K562 (cell line): ENCODE data around the gene SLC8A1. TPM values are rescaled to one million over a fixed set of nuclear protein-coding genes. Genes with fewer than 3 reads are reported as not detected.

Experiments used
- ATAC-seq: fragments of 200-7000 bp; cut with Tn5 transposase; 3 replicates; pipeline ENCODE4 v1.9.1; 2020; ENCODE audit warnings: moderate library complexity
- BruUV-seq: library from RNA; stranded (reverse); fragments of 400-500 nt; replicated peaks from 2 replicates; lab custom pipeline; 2021; lab: Mats Ljungman, UMichigan
- CTCF ChIA-PET: fragments of 300-600 bp; formaldehyde crosslinking; extraction: SDS; loops from one replicate; lab custom pipeline; 2021; ENCODE audit warnings: low intra/inter-chr PET ratio; lab: Yijun Ruan, JAX
- POLR2A ChIA-PET: fragments of 300-600, 350-650 bp; sonication (Branson Sonifier 250); formaldehyde crosslinking; extraction: SDS; loops from one replicate; lab custom pipeline; 2021; ENCODE audit warnings: antibody characterized with exemption, inconsistent platforms; lab: Yijun Ruan, JAX
- DNase-seq, 4 experiments: peaks; one replicate each; pipeline versions ENCODE4 v3.0.0 to v3.0.0-alpha.2; 2011 to 2018; ENCODE audit warnings: low spot score in 3 of 4, mixed read lengths in 3 of 4; ENCODE audit errors: extremely low read depth in 1 of 4
- FAIRE-seq: peaks from 2 replicates; lab custom pipeline; 2011; peaks lifted over from hg19 to GRCh38; lab: Jason Lieb, UNC
- H2AFZ ChIP-seq: 2 replicates; pipeline ENCODE4 v1.6.0; 2011; ENCODE audit warnings: low read depth, low read length, control low read depth, inconsistent platforms
- H3K27ac ChIP-seq: fragments of 200-600 bp; 3 replicates; pipeline ENCODE4 v1.8.0; 2011; ENCODE audit warnings: low read depth, mild to moderate bottlenecking, control low read depth, inconsistent platforms, low read length, moderate library complexity, mixed read lengths; ENCODE audit errors: extremely low read depth
- H3K27me3 ChIP-seq, 2 experiments: fragments of 300-600 bp in 1 of 2; 2 replicates in 1 of 2; 3 replicates in 1 of 2; pipeline versions ENCODE4 v1.6.0 to v1.8.0; 2011; ENCODE audit warnings: inconsistent platforms in 2 of 2, low read length in 2 of 2, mild to moderate bottlenecking in 1 of 2, mixed read lengths in 1 of 2, moderate library complexity in 1 of 2; ENCODE audit not compliant: control insufficient read depth in 2 of 2, insufficient read depth in 2 of 2
- H3K36me3 ChIP-seq: fragments of 300-600 bp; 3 replicates; pipeline ENCODE4 v1.8.0; 2011; ENCODE audit warnings: mild to moderate bottlenecking, low read length, inconsistent platforms; ENCODE audit not compliant: control insufficient read depth, insufficient read depth
- H3K4me1 ChIP-seq, 2 experiments: fragments of 200-600 bp in 1 of 2; replicated peaks in 1 of 2; 2 replicates in 1 of 2; 3 replicates in 1 of 2; pipeline versions ENCODE4 v1.5.1 to v1.8.0; 2011; ENCODE audit warnings: inconsistent platforms in 2 of 2, low read length in 2 of 2, mild to moderate bottlenecking in 1 of 2, mixed read lengths in 1 of 2, moderate library complexity in 1 of 2; ENCODE audit not compliant: control insufficient read depth in 2 of 2, insufficient read depth in 2 of 2
- H3K4me2 ChIP-seq: 2 replicates; pipeline ENCODE4 v1.6.1; 2011; ENCODE audit warnings: low read length, control low read depth, inconsistent platforms, mixed read lengths; ENCODE audit not compliant: insufficient read depth
- H3K4me3 ChIP-seq: fragments of 200-600 bp; sonication (generic), shearing (Covaris generic); 2 replicates; pipeline ENCODE4 v1.5.1; 2016; ENCODE audit warnings: control low read depth, inconsistent platforms
- H3K79me2 ChIP-seq: fragments of 200-600 bp; 3 replicates; pipeline ENCODE4 v1.8.0; 2011; ENCODE audit warnings: low read length, inconsistent platforms; ENCODE audit not compliant: control insufficient read depth, insufficient read depth
- H3K9ac ChIP-seq, 2 experiments: 2 replicates each; pipeline versions ENCODE4 v1.6.0 to v1.6.1; 2011; ENCODE audit warnings: low read depth in 2 of 2, low read length in 2 of 2, control low read depth in 1 of 2, inconsistent platforms in 1 of 2, mild to moderate bottlenecking in 1 of 2, mixed read lengths in 1 of 2; ENCODE audit not compliant: insufficient read depth in 1 of 2
- H3K9me1 ChIP-seq: one replicate; pipeline ENCODE4 v1.6.0; 2011; ENCODE audit warnings: inconsistent platforms, mild to moderate bottlenecking, low read length, moderate library complexity; ENCODE audit not compliant: control insufficient read depth, insufficient read depth
- H3K9me3 ChIP-seq: replicated peaks from 2 replicates; pipeline ENCODE4 v1.5.1; 2011; ENCODE audit warnings: low read depth, low read length, inconsistent platforms; ENCODE audit not compliant: control insufficient read depth, insufficient read depth
- H4K20me1 ChIP-seq: replicated peaks from 2 replicates; pipeline ENCODE4 v1.6.1; 2011; ENCODE audit warnings: low read length, inconsistent platforms, mixed read lengths; ENCODE audit not compliant: control insufficient read depth, insufficient read depth
- ELF4 ChIP-seq: fragments of 450-650 bp; formaldehyde crosslinking; IDR thresholded peaks from 2 replicates; pipeline ENCODE4 v1.4.0; 2022; ENCODE audit warnings: missing genetic modification characterization
- HDAC2 ChIP-seq: fragments of 450-650 bp; IDR thresholded peaks from 2 replicates; pipeline ENCODE4 v1.6.1; 2016; ENCODE audit warnings: mild to moderate bottlenecking
- in situ Hi-C: fragments of 300-500 bp; cut with MboI; formaldehyde crosslinking; loops from 4 replicates; pipeline ENCODE4 v1.15.0; 2018; ENCODE audit warnings: inconsistent platforms, mixed read lengths
- intact Hi-C: fragments of 100-400 bp; cut with micrococcal nuclease; formaldehyde crosslinking; loops from 2 replicates; pipeline ENCODE4 v1.14.2; 2022
- polyA plus RNA-seq, 8 experiments: library from polyadenylated mRNA; depleted of rRNA in 4 of 8; stranded (reverse) in 5 of 8; unstranded in 3 of 8; fragments of >200 nt; fragmentation: Nextera tagmentation in 2 of 8; fragmentation: Illumina TruSeq in 1 of 8; extraction: Ambion mirVana in 2 of 8; extraction: Trizol in 1 of 8; gene quantifications; 2 replicates each; pipeline versions ENCODE4 v1.2.1 to v1.2.3, GENCODE V29; 2011 to 2014; ENCODE audit warnings: inconsistent platforms in 1 of 8, missing spikeins in 1 of 8
- total RNA-seq, 7 experiments: library from RNA; depleted of rRNA in 6 of 7; stranded (reverse); fragments of >200 nt in 6 of 7; fragmentation: Illumina TruSeq in 2 of 7; extraction: Trizol in 2 of 7; gene quantifications; 2 replicates each; pipeline versions ENCODE4 v1.2.1 to v1.2.3, GENCODE V29; 2011 to 2021; ENCODE audit warnings: low replicate concordance in 1 of 7
- TF ChIP-seq, protein P1 (sequence below): fragments of 250-450 bp; sonication (Bioruptor Pico); IDR thresholded peaks from 2 replicates; pipeline ENCODE4 v1.5.1; 2021; ENCODE audit warnings: mild to moderate bottlenecking

SLC8A1 gene
- total and polyA plus RNA-seq, 9 of the 15 experiments (the other 6 are each of a cell fraction or from before 2014, with no cell fraction given), result not detected

DNA sequence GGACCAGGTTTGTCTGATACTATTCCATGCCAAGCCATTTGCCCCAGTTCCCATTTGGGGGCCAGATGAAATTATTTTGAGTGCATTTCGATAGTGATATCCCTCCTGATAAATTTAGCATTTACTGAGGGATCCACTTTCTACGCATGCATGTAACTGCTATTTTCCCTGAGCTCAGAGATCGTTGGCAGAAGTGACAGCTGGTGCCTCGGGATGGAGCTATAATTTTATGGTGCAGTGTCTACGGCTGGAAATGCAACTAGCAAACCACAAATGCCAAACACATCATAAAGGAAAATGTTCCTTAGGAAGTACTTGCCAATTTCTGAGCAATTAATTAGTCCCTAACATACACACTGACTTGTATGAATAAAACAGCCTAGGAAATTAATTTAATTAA is 254.8 kb downstream of the SLC8A1 start (continued):
- TF ChIP-seq, protein P1, sequence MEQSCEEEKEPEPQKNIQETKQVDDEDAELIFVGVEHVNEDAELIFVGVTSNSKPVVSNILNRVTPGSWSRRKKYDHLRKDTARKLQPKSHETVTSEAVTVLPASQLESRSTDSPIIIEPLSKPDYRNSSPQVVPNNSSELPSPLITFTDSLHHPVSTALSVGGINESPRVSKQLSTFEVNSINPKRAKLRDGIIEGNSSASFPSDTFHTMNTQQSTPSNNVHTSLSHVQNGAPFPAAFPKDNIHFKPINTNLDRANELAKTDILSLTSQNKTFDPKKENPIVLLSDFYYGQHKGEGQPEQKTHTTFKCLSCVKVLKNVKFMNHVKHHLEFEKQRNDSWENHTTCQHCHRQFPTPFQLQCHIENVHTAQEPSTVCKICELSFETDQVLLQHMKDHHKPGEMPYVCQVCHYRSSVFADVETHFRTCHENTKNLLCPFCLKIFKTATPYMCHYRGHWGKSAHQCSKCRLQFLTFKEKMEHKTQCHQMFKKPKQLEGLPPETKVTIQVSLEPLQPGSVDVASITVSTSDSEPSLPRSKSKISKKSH (CRISPR knock-in tag), result no peak
- TF ChIP-seq HDAC2, result no peak

- ChIA-PET POLR2A (no interaction called here), CTCF (no interaction called here)
- no peak overlapping the region for H2AFZ ChIP-seq
- H3K4me1 ChIP-seq, result no peaks in the 10 kb centered on the region
- H3K4me3 ChIP-seq, result no peak overlapping the region
- ATAC-seq (no peak), FAIRE-seq (no peak)
- no peaks in the 10 kb centered on the region for H3K79me2 ChIP-seq
- no peaks in the 10 kb centered on the region for H4K20me1 ChIP-seq
- H3K4me2 ChIP-seq, result no peak overlapping the region
- no peaks in the 10 kb centered on the region for H3K36me3 ChIP-seq
- BruUV-seq, result no TSS peak
- no peaks in the 10 kb centered on the region for H3K27me3 ChIP-seq
- no peak overlapping the region for H3K27ac ChIP-seq
- 0 out of 2 replicates have a peak, but pooled peaks cover 2% of the 10 kb centered on the region for H3K9me3 ChIP-seq
- TF ChIP-seq ELF4, result no peak
- TF ChIP-seq, all 486 proteins: peak for 0
- DNase-seq, result no peak
- H3K9ac ChIP-seq, result no peak overlapping the region
- intact Hi-C loops, result no loop called here
- in situ Hi-C loops, result no loop called here
- no peaks in the 10 kb centered on the region for H3K9me1 ChIP-seq
Measured at GRCh38 chr2:40193670-40194026, 258.2 kb downstream of the SLC8A1 start.
